Ascending aorta (tissue), 2 donors: ENCODE results near the gene TMEM59L. TPM values are rescaled to one million over a fixed set of nuclear protein-coding genes. Genes with fewer than 3 reads are reported as not detected.
A peak's percentile ranks its signal among the peaks of the same experiment; 100 is the strongest.
"Not testable (repeated sequence)": the region's sequence is repeated elsewhere in the genome, so short reads cannot be mapped to it uniquely, and the experiment has no call there.

ENCODE experiments used
- DNase-seq, 2 donors: peaks; one replicate each; pipeline ENCODE4 v3.0.0-alpha.2; 2019; ENCODE audit warnings: low spot score in 2 of 2
- H3K27ac ChIP-seq, 2 donors: fragments of 200-600 bp; sonication (generic); one replicate each; pipeline ENCODE4 v1.5.1; 2016 to 2017; ENCODE audit warnings: mild to moderate bottlenecking in 1 of 2
- H3K27me3 ChIP-seq: fragments of 200-600 bp; sonication (generic); one replicate; pipeline ENCODE4 v1.5.1; 2017
- H3K36me3 ChIP-seq, 2 donors: fragments of 200-600 bp; sonication (generic); one replicate each; pipeline ENCODE4 v1.5.1; 2016
- H3K4me1 ChIP-seq, 2 donors: fragments of 200-600 bp; sonication (generic); one replicate each; pipeline ENCODE4 v1.5.1; 2016 to 2017; ENCODE audit warnings: mild to moderate bottlenecking in 1 of 2
- H3K4me3 ChIP-seq, 2 donors: fragments of 200-600 bp; sonication (generic); one replicate each; pipeline ENCODE4 v1.5.1; 2016 to 2017; ENCODE audit warnings: mild to moderate bottlenecking in 1 of 2
- H3K9me3 ChIP-seq, 2 donors: fragments of 200-600 bp; sonication (generic); one replicate each; pipeline ENCODE4 v1.5.1; 2016
- CTCF ChIP-seq, 3 experiments: fragments of 200-600 bp in 2 of 3; fragments of 450-650 bp in 1 of 3; sonication (generic) in 2 of 3; IDR thresholded peaks; one replicate each; pipeline ENCODE4 v1.5.1; 2016 to 2019; ENCODE audit warnings: antibody characterized with exemption in 3 of 3, mild to moderate bottlenecking in 1 of 3, moderate library complexity in 1 of 3
- intact Hi-C: fragments of 100-400 bp; cut with DNase I; formaldehyde crosslinking; loops from one replicate; pipeline ENCODE4 v1.15.1; 2023
- total RNA-seq: library from RNA; depleted of rRNA; stranded (reverse); fragments of >200 nt; gene quantifications from one replicate; pipeline ENCODE4 v1.1.0, GENCODE V29; 2016

Gene TMEM59L
- total RNA-seq, 1 donor from 2014 or later: not detected

- Histone ChIP-seq H3K27me3 (no peaks in the 10 kb centered on the region), H3K27ac (no peak overlapping the region), H3K4me3 (no peak overlapping the region), H3K9me3 (no peaks in the 10 kb centered on the region), H3K36me3 (peaks cover 5 to 8% of the 10 kb centered on the region in 2 donors), H3K4me1 (peaks cover 12 to 24% of the 10 kb centered on the region in 2 donors)
- no peak for TF ChIP-seq CTCF (IDR thresholded peaks at IDR 0.05)
- no peak for DNase-seq
- intact Hi-C loops: loop anchor here (5.0 kb wide), 3 partner anchors 45 to 275 kb away; partner anchors contain the start of genes KLHL26 and UPF1
Measured at GRCh38 chr19:18591735-18592385, 20.8 kb upstream of the TMEM59L start.

DNA sequence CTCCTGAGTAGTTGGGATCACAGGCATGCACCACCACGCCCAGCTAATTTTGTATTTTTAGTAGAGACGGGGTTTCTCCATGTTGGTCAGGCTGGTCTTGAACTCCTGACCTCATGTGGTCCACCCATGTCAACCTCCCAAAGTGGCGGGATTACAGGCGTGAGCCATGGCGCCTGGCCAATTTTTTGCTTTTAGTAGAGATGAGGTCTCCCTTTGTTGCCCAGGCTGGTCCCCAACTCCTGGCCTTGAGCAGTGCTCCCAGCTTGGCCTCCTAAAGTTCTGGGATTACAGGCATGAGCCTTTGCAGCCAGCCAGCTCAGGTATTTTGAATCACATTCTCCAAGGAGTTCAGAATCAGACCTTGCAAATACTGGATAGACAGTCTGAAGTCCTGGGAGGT is 19.9 kb upstream of the TMEM59L start:
- H3K36me3 ChIP-seq, H3K27ac ChIP-seq, H3K27me3 ChIP-seq, DNase-seq, H3K4me3 ChIP-seq, H3K9me3 ChIP-seq: not testable (repeated sequence)
- intact Hi-C loops: loop anchor here (5.0 kb wide), 3 partner anchors 45 to 275 kb away; partner anchors contain the start of genes KLHL26 and UPF1
- peaks cover 12 to 24% of the 10 kb centered on the region in 2 donors for H3K4me1 ChIP-seq

DNA sequence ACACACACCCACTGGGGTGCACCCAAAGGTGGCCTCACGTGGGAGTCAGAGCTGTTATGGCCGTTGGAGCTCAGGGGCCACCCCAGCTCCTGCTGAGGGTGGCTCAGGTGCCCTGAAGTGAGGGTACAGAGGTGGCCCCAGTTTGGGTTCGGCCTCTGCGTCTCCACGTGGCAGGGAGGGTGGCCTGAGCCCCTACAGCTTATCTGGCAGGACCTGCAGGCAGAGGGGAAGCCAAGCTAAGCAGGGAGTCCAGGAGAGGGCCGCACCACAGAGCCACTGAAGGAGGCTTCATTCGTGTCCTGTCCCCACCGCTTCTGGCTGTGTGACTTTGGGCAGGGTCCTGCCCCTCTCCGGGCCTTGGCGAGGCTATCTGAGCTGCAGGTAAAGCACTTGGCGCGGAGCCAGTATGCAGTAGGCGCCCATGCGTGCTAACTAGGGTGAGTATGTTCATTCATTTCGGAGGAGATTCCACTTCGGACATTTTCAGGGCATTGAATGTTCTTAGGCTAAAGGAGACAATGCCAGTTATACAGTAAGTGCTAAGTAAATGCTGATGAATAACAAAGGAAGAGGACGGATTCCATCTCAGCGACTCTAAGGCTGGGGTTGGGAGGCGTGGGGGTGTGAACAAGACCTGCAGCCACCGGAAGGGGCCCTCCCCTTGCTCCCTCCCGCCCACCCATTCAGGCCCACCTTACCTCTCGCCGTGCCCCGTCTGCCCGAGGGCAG is 19.1 kb upstream of the TMEM59L start:
- peak overlapping the region in 1 of 2 donors; percentile 20 for H3K27ac ChIP-seq

DNA sequence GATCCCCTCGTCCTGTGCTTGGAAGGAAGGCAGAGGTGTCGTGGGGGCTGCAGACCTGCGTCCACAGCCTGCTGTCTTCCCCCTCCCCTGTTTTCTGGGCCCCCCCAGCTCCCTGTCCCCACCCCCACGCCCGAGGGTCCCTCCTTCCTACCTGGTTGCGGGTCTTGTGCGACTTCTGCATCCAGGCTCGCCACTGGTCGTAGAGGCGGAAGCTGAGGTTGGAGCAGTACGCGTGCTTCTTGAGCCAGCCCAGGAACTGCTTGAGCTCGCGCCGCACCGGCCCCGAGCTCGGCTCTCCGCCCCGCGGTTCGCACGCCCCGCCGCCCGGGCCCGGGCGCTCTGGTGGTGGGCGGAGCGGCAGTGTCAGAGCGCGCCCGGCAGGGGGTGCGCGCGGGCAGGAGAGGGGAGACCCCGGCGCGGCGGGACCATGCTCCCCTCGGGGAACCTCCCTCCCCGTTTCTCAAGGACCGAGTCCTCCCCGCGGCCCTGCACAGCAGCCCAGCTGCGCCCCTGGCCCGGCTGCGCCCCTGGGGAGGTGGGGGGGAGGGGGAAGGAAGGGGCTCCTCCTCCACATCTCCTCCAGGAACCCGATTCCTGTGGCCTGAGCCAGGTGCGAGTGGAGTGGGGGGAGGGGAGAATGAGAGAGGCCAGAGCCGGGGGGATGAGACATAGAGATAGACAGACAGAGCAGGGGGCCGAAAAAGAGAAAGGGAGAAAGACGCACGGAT is 18.4 kb upstream of the TMEM59L start:
- peaks cover 12 to 21% of the 10 kb centered on the region in 2 donors for H3K4me1 ChIP-seq
- H3K27me3 ChIP-seq: peaks cover 3% of the 10 kb centered on the region
- TF ChIP-seq CTCF (IDR thresholded peaks at IDR 0.05): peak; percentile 58 to 94 (median 81)
- peak in 1 of 2 donors; percentile 87 for DNase-seq
- H3K9me3 ChIP-seq: no peaks in the 10 kb centered on the region
- intact Hi-C loops: loop anchor here (1.0 to 5.0 kb wide), 6 partner anchors 43 to 273 kb away; partner anchors contain the start of genes KLHL26 and UPF1
- peaks cover 5 to 8% of the 10 kb centered on the region in 2 donors for H3K36me3 ChIP-seq
- peak overlapping the region; percentile 39 to 61 for H3K4me3 ChIP-seq
- H3K27ac ChIP-seq: peak overlapping the region in 1 of 2 donors; percentile 20

More for the DNA sequence above, 19.1 kb upstream of the TMEM59L start:
- Histone ChIP-seq H3K27me3 (peaks cover 3% of the 10 kb centered on the region), H3K9me3 (no peaks in the 10 kb centered on the region), H3K36me3 (peaks cover 5 to 8% of the 10 kb centered on the region in 2 donors), H3K4me3 (peak overlapping the region; percentile 39 to 61), H3K4me1 (peaks cover 12 to 21% of the 10 kb centered on the region in 2 donors)
- no peak for TF ChIP-seq CTCF (IDR thresholded peaks at IDR 0.05)
- DNase-seq: no peak
- intact Hi-C loops: loop anchor here (1.0 to 5.0 kb wide), 6 partner anchors 44 to 274 kb away; partner anchors contain the start of genes KLHL26 and UPF1

DNA sequence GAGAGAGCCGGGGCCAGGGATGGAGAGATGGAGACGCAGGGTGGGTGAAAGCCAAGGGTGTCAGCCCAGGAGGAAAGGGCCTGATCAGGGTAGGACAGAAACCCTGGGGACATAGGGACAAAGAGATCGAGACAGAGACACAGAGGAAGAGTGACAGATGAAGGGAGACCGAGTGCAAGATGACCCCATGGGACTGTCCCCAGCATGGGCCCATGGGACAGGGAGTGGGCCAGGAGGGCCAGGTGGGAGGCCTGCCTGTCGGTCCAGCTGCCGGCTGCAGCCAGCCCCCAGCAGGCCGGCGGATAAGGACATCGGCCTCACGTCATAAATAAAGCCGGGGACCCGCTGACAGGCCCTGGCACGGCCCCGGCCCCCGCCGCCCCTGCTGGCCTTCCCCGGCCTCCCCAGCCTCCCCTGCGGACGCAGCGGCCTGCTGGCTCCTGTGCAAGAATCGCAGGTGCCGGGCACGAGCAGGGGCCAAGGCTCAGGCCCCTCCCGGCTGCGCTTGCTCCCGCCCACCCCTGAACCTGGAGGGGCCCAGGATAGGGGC is 17.8 kb upstream of the TMEM59L start:
- H3K36me3 ChIP-seq: peaks cover 5 to 8% of the 10 kb centered on the region in 2 donors
- H3K27me3 ChIP-seq: peaks cover 3% of the 10 kb centered on the region
- intact Hi-C loops: loop anchor here (1.0 to 5.0 kb wide), 6 partner anchors 42 to 272 kb away; partner anchors contain the start of genes KLHL26 and UPF1
- no peaks in the 10 kb centered on the region for H3K9me3 ChIP-seq
- no peak for DNase-seq
- TF ChIP-seq CTCF (IDR thresholded peaks at IDR 0.05): no peak
- peak overlapping the region; percentile 39 to 61 for H3K4me3 ChIP-seq
- H3K27ac ChIP-seq: no peak overlapping the region
- peaks cover 7 to 17% of the 10 kb centered on the region in 2 donors for H3K4me1 ChIP-seq
